Hematopoietic multipotent progenitor cell treated with erythropoietin and hydrocortisone succinate and interleukin-3 and kit ligand, for 4 days (in vitro differentiated cells): ENCODE measurements around the gene DGCR6L.
A peak's percentile ranks its signal among the peaks of the same experiment; 100 is the strongest.
"Not testable (repeated sequence)": the region's sequence is repeated elsewhere in the genome, so short reads cannot be mapped to it uniquely, and the experiment has no call there.

ENCODE experiments used
- DNase-seq: peaks from one replicate; pipeline ENCODE4 v3.0.0-alpha.2; 2015

Gene DGCR6L

GRCh38 chr22:20291249-20291586, 28.6 kb downstream of the DGCR6L start:
- DNase-seq, result no peak

- DNase-seq, result no peak
These were observed 29.1 kb downstream of the DGCR6L start for GRCh38 chr22:20290578-20291248.

GRCh38 chr22:20290045-20290392, 29.8 kb downstream of the DGCR6L start:
- no peak for DNase-seq

GRCh38 chr22:20289182-20290044, 30.4 kb downstream of the DGCR6L start:
- DNase-seq, result not testable (repeated sequence)

- DNase-seq, result not testable (repeated sequence)
These were observed 33.0 kb downstream of the DGCR6L start for GRCh38 chr22:20286784-20287423.

- DNase-seq, result not testable (repeated sequence)
These were observed 33.6 kb downstream of the DGCR6L start for GRCh38 chr22:20286312-20286660.

- DNase-seq, result peak; percentile 70
These were observed 34.2 kb downstream of the DGCR6L start for GRCh38 chr22:20285473-20286311.

GRCh38 chr22:20284471-20285086, 35.3 kb downstream of the DGCR6L start:
- no peak for DNase-seq

GRCh38 chr22:20283674-20284066, 36.2 kb downstream of the DGCR6L start:
- no peak for DNase-seq

- no peak for DNase-seq
These were observed 36.8 kb downstream of the DGCR6L start for GRCh38 chr22:20282901-20283673.

- DNase-seq, result no peak
These were observed 38.0 kb downstream of the DGCR6L start for GRCh38 chr22:20281891-20282290.

GRCh38 chr22:20281473-20281872, 38.4 kb downstream of the DGCR6L start:
- DNase-seq, result not testable (repeated sequence)

- no peak for DNase-seq
These were observed 39.0 kb downstream of the DGCR6L start for GRCh38 chr22:20280866-20281265.

- not testable (repeated sequence) for DNase-seq
These were observed 39.7 kb downstream of the DGCR6L start for GRCh38 chr22:20280163-20280562.

- no peak for DNase-seq
These were observed 40.2 kb downstream of the DGCR6L start for GRCh38 chr22:20279662-20280134.

GRCh38 chr22:20278726-20279490, 41.0 kb downstream of the DGCR6L start:
- DNase-seq, result not testable (repeated sequence)

- not testable (repeated sequence) for DNase-seq
These were observed 41.8 kb downstream of the DGCR6L start for GRCh38 chr22:20277936-20278635.

GRCh38 chr22:20276468-20276867, 43.4 kb downstream of the DGCR6L start:
- DNase-seq, result no peak

- no peak for DNase-seq
These were observed 44.0 kb downstream of the DGCR6L start for GRCh38 chr22:20275836-20276235.

GRCh38 chr22:20275325-20275724, 44.5 kb downstream of the DGCR6L start:
- not testable (repeated sequence) for DNase-seq
